ENCODE results near the gene ZNF622. TPM values are rescaled to one million over a fixed set of nuclear protein-coding genes. Genes with fewer than 3 reads are reported as not detected.
"Not testable (repeated sequence)": the region's sequence is repeated elsewhere in the genome, so short reads cannot be mapped to it uniquely, and the experiment has no call there.

ZNF622 gene
- total RNA-seq, 2 donors from 2014 or later: 24.4 to 30.3 TPM

- DNase-seq (no peak), ATAC-seq (no peak)
- intact Hi-C loops (cut with DNase I): loop anchor here (10.0 kb wide), 2 partner anchors 71 to 701 kb away; no protein-coding TSS in a partner anchor
Observed at GRCh38 chr5:16483361-16483760, 17.8 kb upstream of the ZNF622 start.

- ATAC-seq (no peak), DNase-seq (no peak)
- intact Hi-C loops (cut with DNase I): loop anchor here (10.0 kb wide), 2 partner anchors 72 to 702 kb away; no protein-coding TSS in a partner anchor
Observed at GRCh38 chr5:16482891-16483290, 17.3 kb upstream of the ZNF622 start.

GRCh38 chr5:16480821-16481538 is 15.4 kb upstream of the ZNF622 start:
- DNase-seq: no peak
- no peak for ATAC-seq
- intact Hi-C loops (cut with DNase I): loop anchor here (10.0 kb wide), 2 partner anchors 74 to 704 kb away; no protein-coding TSS in a partner anchor

GRCh38 chr5:16480144-16480543 is 14.5 kb upstream of the ZNF622 start:
- DNase-seq (no peak), ATAC-seq (no peak)
- intact Hi-C loops (cut with DNase I): loop anchor here (10.0 kb wide), 2 partner anchors 75 to 705 kb away; no protein-coding TSS in a partner anchor

- no peak for ATAC-seq
- intact Hi-C loops (cut with DNase I): no loop called here
- DNase-seq: no peak
Observed at GRCh38 chr5:16477541-16477940, 11.9 kb upstream of the ZNF622 start.

GRCh38 chr5:16476417-16476816 is 10.8 kb upstream of the ZNF622 start:
- intact Hi-C loops (cut with DNase I); DNase-seq; ATAC-seq: not testable (repeated sequence)

GRCh38 chr5:16471387-16471786 is 5.8 kb upstream of the ZNF622 start:
- ATAC-seq: no peak
- intact Hi-C loops (cut with DNase I): no loop called here
- DNase-seq: no peak

GRCh38 chr5:16467363-16468219 is 2.0 kb upstream of the ZNF622 start:
- intact Hi-C loops (cut with DNase I): no loop called here
- no peak for DNase-seq
- ATAC-seq: peak; percentile 16 to 39

GRCh38 chr5:16464664-16465543 is 696 bp downstream of the ZNF622 start:
- peak in 1 of 2 donors; percentile 1 for ATAC-seq
- no peak for DNase-seq
- intact Hi-C loops (cut with DNase I): no loop called here

GRCh38 chr5:16464231-16464630 is 1.4 kb downstream of the ZNF622 start:
- intact Hi-C loops (cut with DNase I): no loop called here

GRCh38 chr5:16461782-16462181 is 3.8 kb downstream of the ZNF622 start:
- intact Hi-C loops (cut with DNase I): no loop called here
- ATAC-seq (no peak), DNase-seq (no peak)

More at GRCh38 chr5:16464231-16464630, 1.4 kb downstream of the ZNF622 start:
- DNase-seq: no peak
- no peak for ATAC-seq

GRCh38 chr5:16461026-16461425 is 4.6 kb downstream of the ZNF622 start:
- intact Hi-C loops (cut with DNase I): no loop called here
- ATAC-seq (no peak), DNase-seq (no peak)

GRCh38 chr5:16459451-16459850 is 6.1 kb downstream of the ZNF622 start:
- DNase-seq (no peak), ATAC-seq (peak; percentile 20 to 63)
- intact Hi-C loops (cut with DNase I): loop anchor here in 1 of 2 donors (5.0 kb wide), 1 partner anchor 297 kb away; no protein-coding TSS in a partner anchor

- intact Hi-C loops (cut with DNase I): loop anchor here in 1 of 2 donors (5.0 kb wide), 1 partner anchor 296 kb away; no protein-coding TSS in a partner anchor
- ATAC-seq (no peak), DNase-seq (no peak)
Observed at GRCh38 chr5:16457853-16458252, 7.7 kb downstream of the ZNF622 start.

GRCh38 chr5:16457451-16457850 is 8.1 kb downstream of the ZNF622 start:
- DNase-seq (no peak), ATAC-seq (no peak)
- intact Hi-C loops (cut with DNase I): loop anchor here in 1 of 2 donors (5.0 kb wide), 1 partner anchor 295 kb away; no protein-coding TSS in a partner anchor

- intact Hi-C loops (cut with DNase I): loop anchor here in 1 of 2 donors (5.0 kb wide), 1 partner anchor 294 kb away; no protein-coding TSS in a partner anchor
- ATAC-seq: peak; percentile 48 to 89
- DNase-seq: peak; percentile 39
Observed at GRCh38 chr5:16456103-16456832, 9.3 kb downstream of the ZNF622 start.

- DNase-seq (no peak), ATAC-seq (peak in 1 of 2 donors; percentile 41)
- intact Hi-C loops (cut with DNase I): loop anchor here in 1 of 2 donors (5.0 kb wide), 1 partner anchor 293 kb away; no protein-coding TSS in a partner anchor
Observed at GRCh38 chr5:16455668-16456067, 9.9 kb downstream of the ZNF622 start.

GRCh38 chr5:16454686-16455085 is 10.9 kb downstream of the ZNF622 start:
- intact Hi-C loops (cut with DNase I): loop anchor here in 1 of 2 donors (5.0 kb wide), 1 partner anchor 292 kb away; no protein-coding TSS in a partner anchor
- no peak for DNase-seq
- no peak for ATAC-seq
